ENCODE measurements around the gene CISH.

CISH gene

GRCh38 chr3:50611464-50612233, at the start of gene CISH:
Gene CISH (minus strand): TSS chr3:50611774. CDS start chr3:50611650, 124 bp downstream.
- DNase-seq, result peak; percentile 99

DNA sequence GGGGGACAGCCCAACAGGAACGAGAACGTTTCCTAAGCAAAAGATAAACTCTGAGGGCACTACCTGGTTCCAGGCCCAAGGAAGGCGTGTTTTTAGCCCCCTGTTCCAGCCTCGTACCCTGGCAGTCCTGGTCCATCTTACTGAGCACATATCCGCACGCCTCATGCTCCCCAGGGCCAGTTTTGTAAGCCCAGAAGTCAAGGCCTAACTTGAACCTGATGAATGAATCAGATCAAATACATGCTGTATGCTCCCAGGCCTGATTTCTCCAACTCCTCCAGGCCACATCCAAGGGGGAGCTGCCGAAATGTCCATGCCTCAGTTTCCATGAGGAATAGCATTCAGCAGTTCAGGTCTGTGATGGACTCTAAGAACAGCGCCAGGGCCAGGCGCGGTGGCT, 48.8 kb upstream of the CISH start:
- no peak for DNase-seq

- no peak for DNase-seq
Measured at GRCh38 chr3:50658831-50659230, 47.3 kb upstream of the CISH start.

- no peak for DNase-seq
Measured at GRCh38 chr3:50658416-50658815, 46.8 kb upstream of the CISH start.

DNA sequence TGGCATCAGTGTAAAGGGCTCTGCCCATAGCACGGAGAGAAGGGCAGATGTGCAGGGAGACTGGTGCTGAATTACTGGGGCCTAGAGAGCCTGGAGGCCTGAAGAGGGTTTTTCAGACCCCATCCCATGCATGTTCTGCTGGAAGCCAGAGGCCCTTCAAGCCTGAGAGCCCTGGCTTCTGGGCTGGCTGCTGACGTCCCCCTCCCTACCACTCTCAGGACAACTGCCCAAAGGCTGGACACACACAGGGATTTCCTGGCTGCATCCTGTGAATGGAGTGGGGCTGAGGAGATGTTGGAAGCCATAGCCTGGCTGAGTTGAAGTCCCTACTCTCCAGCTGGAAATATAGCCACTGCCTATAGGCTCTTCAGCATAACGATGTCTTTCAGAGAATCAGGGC, 46.2 kb upstream of the CISH start:
- DNase-seq, result no peak

DNA sequence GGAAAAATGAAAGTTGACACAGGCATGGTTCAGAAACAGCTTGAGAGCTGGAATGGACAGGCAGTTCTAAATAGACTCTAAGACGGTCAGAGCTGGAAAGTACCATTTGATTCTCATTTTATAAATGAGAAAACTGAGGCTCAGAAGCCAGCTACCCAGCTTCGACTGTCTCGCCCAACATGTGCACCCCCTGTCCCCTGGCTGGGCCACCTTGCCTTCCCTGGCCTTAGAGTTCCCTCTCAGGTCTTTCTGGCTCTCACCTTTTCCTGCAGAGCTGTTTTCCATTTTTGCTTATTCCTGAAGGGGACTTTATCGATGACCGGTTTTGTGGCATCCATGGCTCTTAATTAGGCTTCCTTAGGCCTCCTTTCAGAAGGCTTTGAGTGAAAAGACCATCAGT, 45.8 kb upstream of the CISH start:
- DNase-seq, result no peak

DNA sequence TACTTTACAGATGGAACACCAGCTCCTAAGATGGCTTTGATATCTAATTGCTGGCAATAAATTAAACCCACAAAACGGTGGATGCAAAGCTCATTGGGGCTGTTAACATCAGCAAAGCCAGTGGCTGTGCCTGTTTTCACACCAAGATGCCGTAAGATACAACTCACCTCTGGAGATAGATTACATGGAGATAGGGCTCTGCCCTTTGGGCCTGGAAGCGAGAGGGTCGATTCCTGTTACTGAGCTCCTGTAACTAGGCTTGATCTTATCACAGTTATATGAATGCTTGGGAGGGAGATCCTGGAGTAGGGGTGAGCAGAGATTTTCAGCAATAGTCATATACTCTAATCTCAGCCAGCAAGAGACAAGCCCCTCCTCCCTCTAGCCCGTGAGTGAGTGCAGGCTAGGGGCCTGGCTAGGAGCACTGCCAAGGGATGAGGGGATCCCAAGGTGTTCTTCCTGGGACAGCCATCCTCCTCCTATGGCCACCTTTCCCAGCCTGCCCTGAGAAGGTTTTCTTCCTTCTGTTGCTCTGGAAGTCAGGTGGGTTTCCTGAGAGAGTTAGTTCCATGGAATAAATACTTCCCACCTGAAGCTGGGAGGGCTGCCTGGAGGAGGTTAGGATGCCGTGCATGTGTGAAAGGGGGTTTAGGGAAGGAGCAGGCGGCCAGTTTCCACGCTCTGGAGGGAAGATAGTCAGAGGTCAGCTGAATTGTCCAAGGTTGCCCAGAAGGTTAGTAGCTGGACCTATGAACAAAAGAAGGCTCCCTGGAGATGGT, 45.0 kb upstream of the CISH start:
- no peak for DNase-seq

DNA sequence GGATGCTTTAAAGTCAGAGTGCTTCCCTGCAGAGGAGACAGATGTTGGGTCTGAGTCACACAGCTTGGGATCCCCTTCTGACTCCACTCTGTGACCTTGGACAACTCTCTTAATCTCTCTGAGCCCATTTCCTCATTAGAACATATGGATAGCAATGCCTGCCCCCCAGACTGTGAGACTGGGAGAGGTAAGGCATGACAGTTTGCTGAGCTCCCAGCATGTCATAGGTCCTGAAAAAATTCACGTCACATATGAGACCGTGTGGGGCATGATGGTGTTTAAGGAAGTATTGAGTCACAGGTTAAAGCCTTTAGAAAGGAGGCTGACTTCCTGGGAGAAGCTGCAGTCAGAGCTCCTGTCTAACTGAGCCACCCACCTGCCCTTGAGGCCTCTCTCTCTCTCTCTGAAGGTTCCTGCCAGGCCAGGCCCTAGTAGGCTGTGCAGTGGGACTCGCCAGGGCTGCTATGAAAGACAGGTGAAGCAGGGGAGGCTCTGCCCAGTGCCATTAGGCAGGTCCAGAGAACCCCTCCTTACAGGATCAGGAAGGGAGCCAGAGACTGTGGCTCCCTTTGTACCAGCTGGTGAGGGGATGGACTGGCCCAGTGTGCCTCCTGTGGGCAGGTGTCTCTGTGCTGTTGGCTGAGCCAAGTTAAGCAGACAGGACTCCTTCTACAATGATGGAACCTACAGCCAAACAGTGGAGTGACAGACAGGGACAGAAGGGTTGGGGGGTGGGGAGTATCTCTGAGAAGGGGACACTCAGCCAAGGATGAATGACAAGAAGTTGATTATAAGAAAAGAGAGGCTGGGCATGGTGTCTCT, 43.6 kb upstream of the CISH start:
- peak; percentile 47 for DNase-seq

DNA sequence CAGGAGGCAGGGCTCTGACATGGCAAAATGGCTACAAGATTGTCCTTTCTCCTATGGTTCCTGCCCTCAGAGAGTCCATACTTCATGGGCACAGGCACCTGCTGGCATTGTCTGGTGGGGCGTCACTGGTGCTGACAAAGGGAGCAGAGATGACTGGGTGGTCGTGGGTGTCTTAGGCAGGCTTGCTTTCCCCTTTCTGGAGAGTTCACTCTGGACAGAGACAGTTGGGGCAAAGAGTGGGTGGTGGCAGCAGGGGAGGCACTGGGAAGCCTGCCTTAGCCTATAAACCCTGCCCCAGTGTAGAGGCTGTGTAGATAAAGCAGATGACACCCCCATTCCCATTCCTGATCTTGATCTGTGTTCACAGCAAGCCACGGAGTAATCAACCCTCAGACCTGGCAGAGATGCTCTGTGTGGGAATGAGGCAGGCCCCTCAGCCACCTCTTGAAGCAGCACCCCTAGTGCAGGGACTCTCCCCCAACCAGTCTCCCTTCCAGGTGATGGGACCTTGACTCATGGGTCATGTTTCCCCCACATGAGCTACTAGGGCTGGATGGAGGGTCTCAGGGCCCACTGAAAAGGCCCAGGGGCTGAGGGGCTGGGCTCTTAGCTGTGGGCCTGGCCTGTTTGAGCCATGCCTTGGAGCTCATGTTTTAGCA, 42.5 kb upstream of the CISH start:
- DNase-seq, result no peak

- DNase-seq, result peak; percentile 38
Measured at GRCh38 chr3:50652709-50653108, 41.1 kb upstream of the CISH start.

DNA sequence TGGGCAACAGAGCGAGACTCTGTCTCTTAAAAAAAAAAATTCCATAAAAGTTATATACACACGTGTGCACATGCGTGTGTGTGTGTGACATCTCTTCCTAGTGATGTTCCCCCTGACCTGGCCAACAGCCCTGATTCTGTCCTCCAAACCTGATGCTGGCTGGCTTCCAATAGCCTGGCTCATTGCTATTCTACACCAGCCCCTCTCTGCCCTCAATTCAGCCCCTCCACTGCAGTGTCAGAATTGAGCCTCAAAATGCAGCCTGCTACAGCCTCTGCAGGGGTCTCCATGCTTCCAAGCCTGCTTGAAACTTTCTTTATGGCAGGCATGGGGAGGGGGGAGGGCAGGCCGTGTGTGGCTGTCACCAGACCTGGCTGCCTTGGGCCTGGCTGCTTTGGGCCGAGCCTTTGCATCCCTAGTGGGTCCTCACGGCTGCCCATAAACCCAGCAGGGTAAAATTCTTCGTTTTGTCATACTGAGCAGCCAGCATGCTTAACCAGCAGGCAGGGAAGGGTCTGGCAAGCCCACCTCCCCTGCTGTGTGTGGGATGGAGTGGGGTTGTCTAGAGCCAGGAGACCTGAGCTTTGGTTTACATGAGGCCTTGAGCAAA, 40.5 kb upstream of the CISH start:
- no peak for DNase-seq

GRCh38 chr3:50651445-50651844, 39.9 kb upstream of the CISH start:
- no peak for DNase-seq

GRCh38 chr3:50650018-50650417, 38.4 kb upstream of the CISH start:
- no peak for DNase-seq

DNA sequence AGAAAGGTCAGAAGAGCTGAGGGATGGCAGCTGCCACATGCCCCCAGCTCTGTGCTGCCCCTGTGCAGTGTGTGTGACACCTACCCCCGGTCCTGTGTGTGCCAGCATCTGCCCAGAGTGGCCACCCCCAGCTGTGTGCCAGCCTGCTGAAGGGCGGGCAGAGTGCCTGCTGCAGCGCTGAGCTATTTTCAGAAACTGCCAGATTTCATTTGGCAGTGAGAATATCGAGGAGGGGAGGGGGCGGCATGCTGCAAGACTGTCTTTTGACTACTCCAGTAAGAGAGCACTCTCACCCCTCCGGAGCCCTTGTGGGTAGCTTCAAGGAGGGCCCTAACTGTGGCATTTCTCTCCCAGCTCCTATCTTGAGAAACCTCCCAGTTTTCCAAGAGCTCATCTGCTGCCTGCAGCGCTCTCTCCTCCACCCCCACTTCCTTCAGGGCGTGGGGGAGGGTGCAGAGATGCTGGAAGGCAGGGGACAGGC, 37.9 kb upstream of the CISH start:
- DNase-seq, result no peak

GRCh38 chr3:50648944-50649343, 37.4 kb upstream of the CISH start:
- DNase-seq, result no peak

DNA sequence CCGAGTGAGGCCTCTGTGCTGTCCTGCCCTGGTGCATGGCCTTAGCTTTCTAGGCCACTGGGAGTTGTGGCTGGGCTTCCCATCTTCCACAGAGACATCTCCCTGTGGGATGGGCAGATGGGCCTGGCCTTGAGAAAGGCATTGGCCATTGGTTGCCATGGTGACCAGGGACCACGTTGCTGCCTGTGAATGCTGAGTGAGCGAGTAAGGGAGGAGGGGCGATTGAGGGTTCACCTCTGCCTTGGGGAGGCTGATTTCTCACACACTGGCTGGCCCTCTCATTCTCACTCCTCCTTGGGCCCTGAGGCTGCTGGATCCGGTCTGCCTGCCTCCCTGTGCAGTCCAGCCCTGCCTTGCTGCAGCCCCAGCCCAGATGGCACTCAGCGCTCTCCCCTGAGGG, 36.7 kb upstream of the CISH start:
- no peak for DNase-seq

- no peak for DNase-seq
Measured at GRCh38 chr3:50645378-50645777, 33.8 kb upstream of the CISH start.

GRCh38 chr3:50644561-50644960, 33.0 kb upstream of the CISH start:
- no peak for DNase-seq

GRCh38 chr3:50642382-50642781, 30.8 kb upstream of the CISH start:
- no peak for DNase-seq

- DNase-seq, result no peak
Measured at GRCh38 chr3:50639055-50639494, 27.5 kb upstream of the CISH start.

- DNase-seq, result no peak
Measured at GRCh38 chr3:50637945-50638344, 26.4 kb upstream of the CISH start.

DNA sequence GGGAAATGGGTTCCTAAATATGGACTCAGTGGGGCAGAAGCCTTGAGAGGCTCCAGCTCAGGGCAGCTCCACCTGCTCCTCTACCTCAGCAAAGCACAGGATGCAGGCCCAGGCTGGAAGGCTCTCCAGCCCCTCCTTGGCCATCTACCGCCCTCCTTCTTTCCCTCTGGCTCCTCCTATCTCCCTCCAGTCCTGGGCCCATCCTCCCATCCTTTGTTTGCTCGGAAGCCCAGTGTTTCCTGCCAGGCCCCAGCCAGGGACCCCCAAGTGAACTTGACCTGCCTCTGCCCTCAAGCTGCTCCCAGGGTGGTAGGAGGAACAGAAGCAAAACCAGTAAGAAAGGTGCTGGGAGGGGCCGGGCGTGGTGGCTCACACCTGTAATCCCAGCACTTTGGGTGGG, 25.4 kb upstream of the CISH start:
- no peak for DNase-seq

Measured in MV-4-11 (cell line).